IMR-90 (cell line): ENCODE results near the gene SLC7A4. TPM values are rescaled to one million over a fixed set of nuclear protein-coding genes. Genes with fewer than 3 reads are reported as not detected.

ENCODE experiments used
- ATAC-seq: fragments of 200-7000 bp; cut with Tn5 transposase; 2 replicates; pipeline ENCODE4 v1.9.1; 2020; ENCODE audit warnings: low read depth, mild to moderate bottlenecking, moderate library complexity
- BruUV-seq: library from RNA; stranded (reverse); fragments of 400-500 nt; replicated peaks from 2 replicates; lab custom pipeline; 2021; lab: Mats Ljungman, UMichigan
- CTCF ChIA-PET: fragments of 300-600 bp; formaldehyde crosslinking; extraction: SDS; loops from one replicate; lab custom pipeline; 2021; ENCODE audit warnings: antibody characterized with exemption; lab: Yijun Ruan, JAX
- POLR2A ChIA-PET: fragments of 300-600 bp; sonication (Branson Sonifier 250); formaldehyde crosslinking; loops from one replicate; lab custom pipeline; 2022; ENCODE audit warnings: antibody characterized with exemption; ENCODE audit not compliant: unreplicated experiment; lab: Charles Lee
- DNase-seq: peaks from one replicate; pipeline ENCODE4 v3.0.0; 2013
- H2AFZ ChIP-seq: replicated peaks from 2 replicates; pipeline ENCODE3; 2013; ENCODE audit warnings: low read length, mild to moderate bottlenecking; ENCODE audit not compliant: poor library complexity
- H2AK5ac ChIP-seq: 2 replicates; pipeline ENCODE4 v1.6.1; 2013; ENCODE audit warnings: low read depth, low read length, inconsistent platforms
- H2AK9ac ChIP-seq: replicated peaks from 2 replicates; pipeline ENCODE3; 2013; ENCODE audit warnings: mild to moderate bottlenecking, low read depth, low read length, moderate library complexity; ENCODE audit not compliant: poor library complexity
- H2BK120ac ChIP-seq: 2 replicates; pipeline ENCODE4 v1.6.1; 2013; ENCODE audit warnings: low read depth, low read length, inconsistent platforms
- H2BK15ac ChIP-seq: 3 replicates; pipeline ENCODE4 v1.6.1; 2013; ENCODE audit warnings: low read depth, low read length, inconsistent platforms
- H2BK20ac ChIP-seq: 2 replicates; pipeline ENCODE4 v1.6.1; 2013; ENCODE audit warnings: low read depth, mild to moderate bottlenecking, inconsistent platforms, low read length, moderate library complexity
- H2BK5ac ChIP-seq: 2 replicates; pipeline ENCODE4 v1.6.1; 2013; ENCODE audit warnings: mild to moderate bottlenecking, low read depth, low read length, inconsistent platforms; ENCODE audit not compliant: poor library complexity, severe bottlenecking
- H3K14ac ChIP-seq: replicated peaks from 2 replicates; pipeline ENCODE4 v1.6.1; 2013; ENCODE audit warnings: low read depth, low read length, inconsistent platforms
- H3K18ac ChIP-seq: 2 replicates; pipeline ENCODE4 v1.6.1; 2013; ENCODE audit warnings: low read depth, low read length, control low read depth
- H3K23ac ChIP-seq: 2 replicates; pipeline ENCODE4 v1.6.1; 2013; ENCODE audit warnings: low read depth, low read length, inconsistent platforms
- H3K27ac ChIP-seq: 2 replicates; pipeline ENCODE4 v1.5.1; 2013; ENCODE audit warnings: mild to moderate bottlenecking, control low read depth, low read length; ENCODE audit not compliant: insufficient read depth
- H3K27me3 ChIP-seq: 2 replicates; pipeline ENCODE4 v1.6.1; 2013; ENCODE audit warnings: low read length; ENCODE audit not compliant: control insufficient read depth, insufficient read depth
- H3K36me3 ChIP-seq: 2 replicates; pipeline ENCODE4 v1.6.1; 2013; ENCODE audit warnings: low read length, mixed read lengths; ENCODE audit not compliant: control insufficient read depth, insufficient read depth
- H3K4ac ChIP-seq: 2 replicates; pipeline ENCODE4 v1.6.1; 2013; ENCODE audit warnings: low read depth, low read length, inconsistent platforms
- H3K4me1 ChIP-seq: 2 replicates; pipeline ENCODE4 v1.6.1; 2013; ENCODE audit warnings: low read length, mixed read lengths; ENCODE audit not compliant: control insufficient read depth, insufficient read depth
- H3K4me2 ChIP-seq: 2 replicates; pipeline ENCODE4 v1.6.1; 2013; ENCODE audit warnings: low read depth, mild to moderate bottlenecking, control low read depth, low read length, moderate library complexity
- H3K4me3 ChIP-seq: 2 replicates; pipeline ENCODE4 v1.5.1; 2013; ENCODE audit warnings: low read depth, mild to moderate bottlenecking, control low read depth, low read length, moderate library complexity; ENCODE audit not compliant: insufficient read depth
- H3K56ac ChIP-seq: 2 replicates; pipeline ENCODE4 v1.6.1; 2013; ENCODE audit warnings: low read length, inconsistent platforms; ENCODE audit not compliant: insufficient read depth; ENCODE audit errors: extremely low read depth
- H3K79me1 ChIP-seq, 2 experiments: 2 replicates each; pipeline ENCODE4 v1.6.1; 2013; ENCODE audit warnings: low read length in 2 of 2, inconsistent platforms in 1 of 2, low read depth in 1 of 2
- H3K9ac ChIP-seq: 2 replicates; pipeline ENCODE4 v1.6.1; 2013; ENCODE audit warnings: low read depth, low read length, control low read depth
- H3K9me1 ChIP-seq: 2 replicates; pipeline ENCODE4 v1.6.1; 2013; ENCODE audit warnings: low read length, inconsistent platforms; ENCODE audit not compliant: insufficient read depth
- H3K9me3 ChIP-seq: 2 replicates; pipeline ENCODE4 v1.6.1; 2013; ENCODE audit warnings: low read length; ENCODE audit not compliant: control insufficient read depth, insufficient read depth
- H4K20me1 ChIP-seq: 2 replicates; pipeline ENCODE4 v1.6.1; 2013; ENCODE audit warnings: low read length, inconsistent platforms; ENCODE audit not compliant: insufficient read depth
- H4K5ac ChIP-seq: 2 replicates; pipeline ENCODE4 v1.6.1; 2013; ENCODE audit warnings: mild to moderate bottlenecking, low read depth, low read length, control low read depth
- H4K8ac ChIP-seq, 2 experiments: 2 replicates each; pipeline ENCODE4 v1.6.1; 2013; ENCODE audit warnings: low read depth in 2 of 2, low read length in 2 of 2, control low read depth in 1 of 2, inconsistent platforms in 1 of 2
- H4K91ac ChIP-seq: 2 replicates; pipeline ENCODE4 v1.6.1; 2013; ENCODE audit warnings: low read depth, low read length, inconsistent platforms; ENCODE audit not compliant: insufficient read depth
- BHLHE40 ChIP-seq: fragments of 150-350 bp; IDR thresholded peaks from 2 replicates; pipeline ENCODE4 v1.6.1; 2016; ENCODE audit warnings: mild to moderate bottlenecking, low read depth, low read length
- CHD1 ChIP-seq: IDR thresholded peaks from 2 replicates; pipeline ENCODE4 v1.6.1; 2012; ENCODE audit warnings: low read depth, low read length, improper control_type of control experiment
- FOS ChIP-seq: fragments of 150-350 bp; IDR thresholded peaks from 2 replicates; pipeline ENCODE4 v1.6.1; 2016; ENCODE audit warnings: low read depth, low read length
- MAFK ChIP-seq: IDR thresholded peaks from 2 replicates; pipeline ENCODE4 v1.6.1; 2012; ENCODE audit warnings: low read depth, low read length, improper control_type of control experiment
- MXI1 ChIP-seq: IDR thresholded peaks from 2 replicates; pipeline ENCODE4 v1.6.1; 2012; ENCODE audit warnings: low read depth, mild to moderate bottlenecking, low read length, moderate library complexity, borderline replicate concordance
- POLR2A ChIP-seq: IDR thresholded peaks from 2 replicates; pipeline ENCODE4 v1.6.1; 2012; ENCODE audit warnings: mild to moderate bottlenecking, low read depth, low read length
- RAD21 ChIP-seq: IDR thresholded peaks from 2 replicates; pipeline ENCODE4 v1.6.1; 2012; ENCODE audit warnings: low read length, improper control_type of control experiment
- RCOR1 ChIP-seq: IDR thresholded peaks from 2 replicates; pipeline ENCODE4 v1.6.1; 2012; ENCODE audit warnings: mild to moderate bottlenecking, low read length, improper control_type of control experiment; ENCODE audit not compliant: insufficient replicate concordance
- WGBS, 2 experiments: methylation state at CpG; one replicate each; pipeline versions ENCODE4 v1.1.5 to v1.1.7; 2013; ENCODE audit warnings: missing lambda C conversion rate in 2 of 2; ENCODE audit not compliant: insufficient read length in 1 of 2; ENCODE audit errors: extremely low coverage in 2 of 2; 5-methylcytosine and 5-hydroxymethylcytosine counted together
- dilution Hi-C: fragments of 300-500 bp; cut with HindIII; formaldehyde crosslinking; loops from one replicate; pipeline ENCODE4 v1.14.3; 2018; ENCODE audit warnings: low sequenced_read_pairs; ENCODE audit not compliant: unreplicated experiment
- in situ Hi-C: fragments of 300-500 bp; cut with MboI; formaldehyde crosslinking; loops from 3 replicates; pipeline ENCODE4 v1.14.3; 2019; ENCODE audit warnings: low sequenced_read_pairs, inconsistent platforms, mixed read lengths
- intact Hi-C: fragments of 100-400 bp; cut with micrococcal nuclease; formaldehyde crosslinking; loops from 2 replicates; pipeline ENCODE4 v1.10.0; 2022
- polyA plus RNA-seq, 3 experiments: library from polyadenylated mRNA; depleted of rRNA; stranded (reverse); fragments of >200 nt; gene quantifications; 2 replicates each; pipeline ENCODE4 v1.2.3, GENCODE V29; 2012; ENCODE audit warnings: low replicate concordance in 1 of 3
- total RNA-seq: library from RNA; depleted of rRNA; stranded (reverse); fragments of >200 nt; gene quantifications from 2 replicates; pipeline ENCODE4 v1.2.3, GENCODE V29; 2012
- TF ChIP-seq, protein P1 (sequence below): fragments of 150-350 bp; IDR thresholded peaks from 2 replicates; pipeline ENCODE4 v1.6.1; 2017; ENCODE audit warnings: mild to moderate bottlenecking, antibody characterized with exemption, low read length, low read depth
- TF ChIP-seq, protein P2 (sequence below): conservative IDR thresholded peaks from 2 replicates; pipeline ENCODE4 v1.5.1; 2012; ENCODE audit warnings: mild to moderate bottlenecking, low read depth, low read length, improper control_type of control experiment

Gene SLC7A4
- total and polyA plus RNA-seq, 2 of the 4 experiments (the other 2 are of a cell fraction) = 0.03 TPM; not detected in 1

DNA sequence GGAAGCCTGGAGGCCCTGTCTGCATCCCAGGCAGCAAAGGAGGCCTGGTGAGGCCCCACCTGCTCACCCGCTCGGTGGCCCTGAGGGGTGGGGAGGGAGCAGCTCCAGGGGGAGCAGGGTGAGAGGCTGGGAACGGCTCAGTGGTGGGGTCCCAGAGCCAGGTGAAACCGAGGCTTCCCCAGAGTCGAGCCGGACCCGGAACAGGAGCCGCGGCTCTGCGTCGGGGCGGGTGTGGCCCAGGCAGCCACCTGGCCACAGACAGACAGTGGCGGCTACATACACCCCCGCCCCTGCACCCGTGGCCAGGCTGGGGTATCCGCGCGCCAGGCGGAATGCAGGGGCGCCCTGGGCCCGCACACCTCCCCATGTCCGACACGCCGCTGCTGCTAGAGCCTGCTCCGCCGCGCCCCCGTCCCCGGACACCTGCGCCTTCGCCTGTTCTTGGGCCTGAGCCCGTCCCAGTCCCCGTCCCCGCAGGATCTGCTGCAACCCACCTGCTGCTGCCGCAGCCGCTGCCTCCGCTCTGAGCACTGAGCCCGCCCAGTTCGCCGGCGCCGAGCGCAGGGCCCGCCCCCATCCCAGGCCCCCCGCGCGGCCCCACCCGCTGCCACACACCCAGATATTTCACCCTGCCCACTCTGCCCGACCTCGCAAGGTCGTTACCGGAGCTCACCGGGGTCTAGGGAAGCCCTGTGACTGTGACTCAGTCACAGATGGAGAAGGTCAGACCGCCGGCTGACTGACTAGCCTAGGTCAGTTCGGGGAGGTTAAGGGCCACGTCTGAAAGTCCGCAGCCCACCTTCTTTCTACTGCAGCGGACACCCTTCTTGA is at the start of gene SLC7A4 (continued):
- TF ChIP-seq, protein P1, sequence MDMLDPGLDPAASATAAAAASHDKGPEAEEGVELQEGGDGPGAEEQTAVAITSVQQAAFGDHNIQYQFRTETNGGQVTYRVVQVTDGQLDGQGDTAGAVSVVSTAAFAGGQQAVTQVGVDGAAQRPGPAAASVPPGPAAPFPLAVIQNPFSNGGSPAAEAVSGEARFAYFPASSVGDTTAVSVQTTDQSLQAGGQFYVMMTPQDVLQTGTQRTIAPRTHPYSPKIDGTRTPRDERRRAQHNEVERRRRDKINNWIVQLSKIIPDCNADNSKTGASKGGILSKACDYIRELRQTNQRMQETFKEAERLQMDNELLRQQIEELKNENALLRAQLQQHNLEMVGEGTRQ = no peak
- TF ChIP-seq BHLHE40 = no peak

DNA sequence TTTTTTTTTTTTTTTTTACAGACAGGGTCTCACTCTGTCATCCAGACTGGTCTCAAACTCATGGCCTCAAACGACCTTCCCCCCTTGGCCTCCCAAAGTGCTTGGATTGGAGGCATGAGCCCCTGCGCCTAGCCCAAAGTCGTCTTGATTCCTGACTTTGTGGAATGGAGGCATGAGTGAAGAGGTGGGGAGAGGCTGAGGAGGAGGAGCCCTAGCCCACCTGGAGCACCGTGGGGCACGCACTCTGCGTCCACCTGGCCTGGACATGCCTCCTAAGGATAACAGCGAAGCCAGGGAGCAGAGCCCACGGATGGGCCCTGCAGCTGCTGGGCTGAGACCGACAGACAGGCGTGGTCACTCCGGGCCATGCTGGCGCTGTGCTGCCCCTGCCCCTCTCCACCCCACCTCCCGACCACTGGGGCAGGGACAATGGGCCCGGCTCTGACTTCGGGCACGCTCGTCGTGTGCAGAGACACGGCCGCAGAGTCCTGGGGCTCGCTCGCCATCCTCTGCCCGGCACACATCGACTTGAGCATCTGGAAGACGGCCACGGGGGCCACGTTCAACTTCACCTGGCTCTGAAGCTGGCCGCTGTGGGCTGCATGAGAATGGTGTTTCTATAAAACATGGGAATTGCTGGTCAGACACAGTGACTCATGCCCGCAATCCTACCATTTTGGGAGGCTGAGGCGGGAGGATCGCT is 48.2 kb upstream of the SLC7A4 start:
- in situ Hi-C loops (no loop called here), intact Hi-C loops (no loop called here), dilution Hi-C loops (no loop called here)
- Histone ChIP-seq H4K5ac (no peak overlapping the region), H3K9me3 (no peaks in the 10 kb centered on the region), H3K4me1 (no peaks in the 10 kb centered on the region), H3K23ac (no peak overlapping the region), H2BK5ac (no peak overlapping the region), H3K4me2 (no peak overlapping the region), H2BK20ac (no peak overlapping the region), H3K56ac (no peak overlapping the region), H4K20me1 (no peaks in the 10 kb centered on the region), H4K8ac (no peak overlapping the region), H3K9me1 (no peaks in the 10 kb centered on the region), H3K36me3 (no peaks in the 10 kb centered on the region), H3K4ac (no peak overlapping the region), H3K27me3 (no peaks in the 10 kb centered on the region), H3K14ac (no peak overlapping the region), H3K27ac (no peak overlapping the region), H2AK5ac (no peak overlapping the region), H3K79me1 (no peaks in the 10 kb centered on the region), H2BK15ac (no peak overlapping the region), H2BK120ac (no peak overlapping the region), H3K9ac (no peak overlapping the region), H3K18ac (no peak overlapping the region), H2AFZ (no peak overlapping the region), H4K91ac (no peak overlapping the region), H2AK9ac (no peak overlapping the region), H3K4me3 (no peak overlapping the region)
- BruUV-seq = no TSS peak
- WGBS, 2 experiments = 90% methylated on average over 2 of the region's 31 CpGs; no CpG with 5 or more reads in 1 of the 2 experiments
- POLR2A ChIA-PET = no interaction called here
- DNase-seq (no peak), ATAC-seq (no peak)
- CTCF ChIA-PET = no interaction called here
- no peak for TF ChIP-seq MXI1
- no peak for TF ChIP-seq FOS
- no peak for TF ChIP-seq BHLHE40
- TF ChIP-seq MAFK = no peak
- TF ChIP-seq POLR2A = no peak
- no peak for TF ChIP-seq RCOR1
- TF ChIP-seq, protein P1 = no peak
- TF ChIP-seq CHD1 = no peak
- no peak for TF ChIP-seq RAD21
- TF ChIP-seq, protein P2, sequence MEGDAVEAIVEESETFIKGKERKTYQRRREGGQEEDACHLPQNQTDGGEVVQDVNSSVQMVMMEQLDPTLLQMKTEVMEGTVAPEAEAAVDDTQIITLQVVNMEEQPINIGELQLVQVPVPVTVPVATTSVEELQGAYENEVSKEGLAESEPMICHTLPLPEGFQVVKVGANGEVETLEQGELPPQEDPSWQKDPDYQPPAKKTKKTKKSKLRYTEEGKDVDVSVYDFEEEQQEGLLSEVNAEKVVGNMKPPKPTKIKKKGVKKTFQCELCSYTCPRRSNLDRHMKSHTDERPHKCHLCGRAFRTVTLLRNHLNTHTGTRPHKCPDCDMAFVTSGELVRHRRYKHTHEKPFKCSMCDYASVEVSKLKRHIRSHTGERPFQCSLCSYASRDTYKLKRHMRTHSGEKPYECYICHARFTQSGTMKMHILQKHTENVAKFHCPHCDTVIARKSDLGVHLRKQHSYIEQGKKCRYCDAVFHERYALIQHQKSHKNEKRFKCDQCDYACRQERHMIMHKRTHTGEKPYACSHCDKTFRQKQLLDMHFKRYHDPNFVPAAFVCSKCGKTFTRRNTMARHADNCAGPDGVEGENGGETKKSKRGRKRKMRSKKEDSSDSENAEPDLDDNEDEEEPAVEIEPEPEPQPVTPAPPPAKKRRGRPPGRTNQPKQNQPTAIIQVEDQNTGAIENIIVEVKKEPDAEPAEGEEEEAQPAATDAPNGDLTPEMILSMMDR = no peak
